Measurements from ENCODE around the gene TDRKH.
A peak's percentile ranks its signal among the peaks of the same experiment; 100 is the strongest.

Gene TDRKH

GRCh38 chr1:151805066-151805820 lies 14.9 kb upstream of the TDRKH start, which contains the start of gene LINGO4:
LINGO4 (minus strand) TSS chr1:151805419; CDS start chr1:151802704, 2,715 bp downstream.
- no peak for TF ChIP-seq Cebpa-rat (IDR thresholded peaks at IDR 0.05)
- peak within 1 kb of the TSS; percentile 45 for H3K4me3 ChIP-seq
- H3K36me3 ChIP-seq = no peaks in the 10 kb centered on the region
- H3K9me3 ChIP-seq = no peaks in the 10 kb centered on the region
- H3K27me3 ChIP-seq = no peaks in the 10 kb centered on the region
- H3K27ac ChIP-seq = peak within 1 kb of the TSS; percentile 70
- H3K4me1 ChIP-seq = peaks cover 94% of the 10 kb centered on the region
- H3K9ac ChIP-seq = peak within 1 kb of the TSS; percentile 54; the same call in 1 of the 2 replicates
- H4K20me1 ChIP-seq = no peaks in the 10 kb centered on the region
- H3K4me2 ChIP-seq = peak within 1 kb of the TSS; percentile 95

DNA sequence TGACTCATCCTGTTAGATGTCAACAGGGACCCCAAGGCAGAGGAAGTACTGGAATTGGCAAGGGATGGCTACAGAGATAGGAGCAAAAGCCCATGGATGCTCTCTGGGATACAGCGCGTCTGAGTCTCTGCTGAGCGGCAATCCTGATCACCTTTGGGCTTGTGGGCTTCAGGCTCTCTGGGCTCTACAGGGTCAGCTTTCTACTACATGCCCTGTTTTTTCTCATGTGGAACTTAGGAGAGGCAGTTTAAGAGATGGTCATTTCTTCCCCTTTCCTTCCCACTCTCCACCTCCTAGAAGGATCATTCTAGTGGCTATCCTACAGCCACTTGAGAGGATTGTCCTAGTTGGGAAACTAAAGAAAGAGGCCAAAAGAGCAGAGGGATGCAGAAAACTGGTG lies 13.6 kb upstream of the TDRKH start:
- Histone ChIP-seq H3K27ac (no peak overlapping the region; the same call in 1 of the 2 replicates), H3K27me3 (no peaks in the 10 kb centered on the region), H4K20me1 (no peaks in the 10 kb centered on the region), H3K9me3 (no peaks in the 10 kb centered on the region), H3K36me3 (no peaks in the 10 kb centered on the region), H3K4me2 (peak overlapping the region; percentile 95), H3K9ac (no peak overlapping the region), H3K4me3 (peak overlapping the region; percentile 45), H3K4me1 (peaks cover 96% of the 10 kb centered on the region)
- TF ChIP-seq Cebpa-rat (IDR thresholded peaks at IDR 0.05) = no peak

DNA sequence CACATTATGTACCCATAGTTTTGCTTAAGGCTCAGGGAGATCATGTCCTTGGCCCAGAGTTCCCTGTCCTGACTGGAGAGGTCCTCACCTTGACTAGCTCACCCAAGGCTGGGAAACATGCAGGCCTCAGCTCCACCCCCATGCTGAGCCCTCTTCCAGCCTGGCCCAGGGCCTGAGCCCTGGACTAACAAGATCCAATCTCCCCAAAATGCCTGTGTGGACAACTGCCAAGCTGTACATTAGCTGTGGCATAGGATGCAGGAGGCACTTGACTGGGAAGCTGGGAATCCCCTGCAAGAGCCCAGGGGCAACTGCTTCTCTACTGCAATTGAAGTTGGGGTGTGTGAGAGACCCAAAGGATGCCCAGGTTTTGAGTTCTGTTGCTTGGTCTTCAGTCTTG lies 12.9 kb upstream of the TDRKH start:
- Histone ChIP-seq H3K36me3 (no peaks in the 10 kb centered on the region), H3K4me2 (peak overlapping the region; percentile 95), H4K20me1 (no peaks in the 10 kb centered on the region), H3K27me3 (no peaks in the 10 kb centered on the region), H3K4me1 (peaks cover 89% of the 10 kb centered on the region), H3K9ac (no peak overlapping the region; the same call in 1 of the 2 replicates), H3K4me3 (no peak overlapping the region), H3K9me3 (no peaks in the 10 kb centered on the region), H3K27ac (peak overlapping the region; percentile 42; the same call in 1 of the 2 replicates)
- TF ChIP-seq Cebpa-rat (IDR thresholded peaks at IDR 0.05) = no peak

GRCh38 chr1:151802372-151802771 lies 12.1 kb upstream of the TDRKH start:
- Histone ChIP-seq H3K9ac (no peak overlapping the region), H3K4me2 (peak overlapping the region; percentile 95), H3K36me3 (no peaks in the 10 kb centered on the region), H3K9me3 (no peaks in the 10 kb centered on the region), H4K20me1 (no peaks in the 10 kb centered on the region), H3K4me3 (no peak overlapping the region), H3K27ac (peak overlapping the region; percentile 42; the same call in 1 of the 2 replicates), H3K27me3 (no peaks in the 10 kb centered on the region), H3K4me1 (peaks cover 81% of the 10 kb centered on the region)
- TF ChIP-seq Cebpa-rat (IDR thresholded peaks at IDR 0.05) = no peak

- no peaks in the 10 kb centered on the region for H3K27me3 ChIP-seq
- peaks cover 76% of the 10 kb centered on the region for H3K4me1 ChIP-seq
- no peak overlapping the region for H3K4me3 ChIP-seq
- H3K9ac ChIP-seq = no peak overlapping the region
- TF ChIP-seq Cebpa-rat (IDR thresholded peaks at IDR 0.05) = no peak
- no peaks in the 10 kb centered on the region for H4K20me1 ChIP-seq
- peak overlapping the region; percentile 95 for H3K4me2 ChIP-seq
- H3K36me3 ChIP-seq = no peaks in the 10 kb centered on the region
- H3K27ac ChIP-seq = peak overlapping the region; percentile 42; the same call in 1 of the 2 replicates
- H3K9me3 ChIP-seq = no peaks in the 10 kb centered on the region
Measured at GRCh38 chr1:151801846-151802245, 11.5 kb upstream of the TDRKH start.

DNA sequence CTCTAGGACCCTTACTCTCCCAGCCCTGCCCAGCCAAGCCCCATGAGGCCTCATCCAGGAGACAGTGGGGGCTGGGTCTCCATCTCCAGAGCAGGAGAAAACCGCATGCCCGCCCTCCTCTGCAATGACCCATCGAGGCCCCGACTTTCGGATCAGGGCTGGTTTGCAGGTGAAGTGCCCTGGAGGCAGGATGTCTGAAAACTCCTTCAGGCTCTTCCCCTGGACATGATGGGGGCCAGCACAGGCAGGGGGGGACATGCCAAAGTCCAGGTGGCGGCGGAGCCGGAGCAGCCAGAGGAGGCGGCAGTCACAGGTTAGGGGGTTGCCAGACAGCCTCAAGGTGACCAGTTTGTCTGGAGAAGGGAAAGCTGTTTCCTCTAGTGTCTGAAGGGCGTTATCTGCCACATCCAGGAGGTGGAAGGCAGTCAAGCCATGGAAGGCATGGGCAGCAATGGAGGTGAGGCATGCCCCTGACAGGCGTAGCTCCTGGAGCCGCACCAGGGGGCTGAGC lies 11.1 kb upstream of the TDRKH start:
- Histone ChIP-seq H3K9me3 (no peaks in the 10 kb centered on the region), H3K4me3 (no peak overlapping the region), H3K4me2 (peak overlapping the region; percentile 95), H4K20me1 (no peaks in the 10 kb centered on the region), H3K27me3 (no peaks in the 10 kb centered on the region), H3K27ac (no peak overlapping the region), H3K4me1 (peaks cover 71% of the 10 kb centered on the region), H3K36me3 (no peaks in the 10 kb centered on the region), H3K9ac (no peak overlapping the region)
- TF ChIP-seq Cebpa-rat (IDR thresholded peaks at IDR 0.05) = no peak

DNA sequence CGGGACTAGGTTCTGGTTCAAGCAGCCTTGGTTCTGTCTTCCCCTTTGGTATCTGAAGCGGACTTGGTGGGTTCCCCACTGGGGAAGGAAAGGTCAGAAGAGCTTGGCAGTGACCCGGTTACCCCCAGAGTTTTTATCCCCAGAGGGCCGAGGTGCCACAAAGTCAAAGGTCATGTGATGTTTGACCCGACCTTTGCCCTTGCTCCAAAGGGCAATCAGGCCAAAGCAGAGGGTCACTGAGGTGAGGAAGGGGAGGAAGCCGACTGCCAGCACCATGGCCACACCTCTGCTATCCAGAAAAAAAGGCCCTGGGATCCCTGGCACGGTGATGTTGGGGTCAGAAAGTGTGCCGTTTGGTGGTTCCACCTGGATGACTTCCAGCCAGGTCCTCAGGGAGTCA lies 10.5 kb upstream of the TDRKH start:
- Histone ChIP-seq H3K27me3 (no peaks in the 10 kb centered on the region), H3K9ac (no peak overlapping the region), H3K36me3 (no peaks in the 10 kb centered on the region), H3K27ac (no peak overlapping the region), H3K4me3 (no peak overlapping the region), H4K20me1 (no peaks in the 10 kb centered on the region), H3K9me3 (no peaks in the 10 kb centered on the region), H3K4me2 (peak overlapping the region; percentile 95), H3K4me1 (peaks cover 66% of the 10 kb centered on the region)
- TF ChIP-seq Cebpa-rat (IDR thresholded peaks at IDR 0.05) = no peak

GRCh38 chr1:151799179-151800022 lies 9.1 kb upstream of the TDRKH start:
- TF ChIP-seq Cebpa-rat (IDR thresholded peaks at IDR 0.05) = no peak
- Histone ChIP-seq H3K27ac (no peak overlapping the region), H3K27me3 (no peaks in the 10 kb centered on the region), H4K20me1 (no peaks in the 10 kb centered on the region), H3K4me1 (peaks cover 56% of the 10 kb centered on the region), H3K9ac (no peak overlapping the region), H3K4me2 (peak overlapping the region; percentile 95; the same call in 1 of the 2 replicates), H3K36me3 (no peaks in the 10 kb centered on the region), H3K9me3 (no peaks in the 10 kb centered on the region), H3K4me3 (no peak overlapping the region)

DNA sequence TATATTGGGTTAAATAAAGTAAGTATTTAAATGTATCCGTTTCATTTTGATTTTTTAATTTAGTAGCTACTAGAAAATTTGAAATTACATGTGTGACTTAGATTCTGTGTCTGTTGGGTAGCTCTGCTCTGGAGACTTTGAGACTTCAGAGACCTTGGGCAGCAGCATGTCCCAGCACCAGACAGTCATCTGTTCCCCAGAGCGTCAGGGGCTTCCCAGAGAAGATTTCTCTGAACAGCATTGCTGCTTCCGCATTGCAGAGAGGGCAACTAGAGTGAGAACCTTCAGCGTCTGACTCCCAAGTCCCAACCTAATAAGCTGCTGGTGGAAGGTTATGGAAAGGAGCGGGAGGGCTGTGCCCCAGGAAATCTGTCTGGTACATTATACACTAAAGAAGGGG lies 8.3 kb upstream of the TDRKH start:
- no peak overlapping the region for H3K4me3 ChIP-seq
- no peaks in the 10 kb centered on the region for H3K27me3 ChIP-seq
- no peaks in the 10 kb centered on the region for H3K36me3 ChIP-seq
- no peak for TF ChIP-seq Cebpa-rat (IDR thresholded peaks at IDR 0.05)
- H4K20me1 ChIP-seq = no peaks in the 10 kb centered on the region
- H3K27ac ChIP-seq = no peak overlapping the region
- peaks cover 48% of the 10 kb centered on the region for H3K4me1 ChIP-seq
- no peak overlapping the region for H3K4me2 ChIP-seq
- no peaks in the 10 kb centered on the region for H3K9me3 ChIP-seq
- H3K9ac ChIP-seq = no peak overlapping the region

Data from BLaER1 (cell line).